DMS153 (cell line): Measurements from ENCODE around the gene GLIS1.

Experiments
- DNase-seq: peaks from one replicate; lab custom pipeline; 2025; lab: John Stamatoyannopoulos, UW

The GLIS1 gene

GRCh38 chr1:53617851-53618499 is 121.0 kb downstream of the GLIS1 start:
- DNase-seq: no peak

GRCh38 chr1:53617382-53617781 is 121.6 kb downstream of the GLIS1 start:
- no peak for DNase-seq

- no peak for DNase-seq
Observed at GRCh38 chr1:53616927-53617326, 122.0 kb downstream of the GLIS1 start.

GRCh38 chr1:53616511-53616910 is 122.5 kb downstream of the GLIS1 start:
- DNase-seq: no peak

GRCh38 chr1:53615101-53615500 is 123.9 kb downstream of the GLIS1 start:
- no peak for DNase-seq

GRCh38 chr1:53614231-53615021 is 124.5 kb downstream of the GLIS1 start:
- no peak for DNase-seq

GRCh38 chr1:53608676-53609075 is 130.3 kb downstream of the GLIS1 start:
- DNase-seq: no peak

GRCh38 chr1:53608071-53608470 is 130.9 kb downstream of the GLIS1 start:
- DNase-seq: no peak

GRCh38 chr1:53606651-53607051 is 132.3 kb downstream of the GLIS1 start:
- DNase-seq: no peak

GRCh38 chr1:53606197-53606596 is 132.8 kb downstream of the GLIS1 start:
- DNase-seq: no peak

GRCh38 chr1:53605181-53605580 is 133.8 kb downstream of the GLIS1 start:
- DNase-seq: no peak

GRCh38 chr1:53604291-53604919 is 134.6 kb downstream of the GLIS1 start:
- DNase-seq: no peak

GRCh38 chr1:53603431-53603830 is 135.5 kb downstream of the GLIS1 start:
- DNase-seq: no peak

- DNase-seq: no peak
Observed at GRCh38 chr1:53601867-53602775, 136.8 kb downstream of the GLIS1 start.

- DNase-seq: no peak
Observed at GRCh38 chr1:53601031-53601745, 137.8 kb downstream of the GLIS1 start.

- no peak for DNase-seq
Observed at GRCh38 chr1:53600561-53600960, 138.4 kb downstream of the GLIS1 start.

GRCh38 chr1:53600001-53600400 is 139.0 kb downstream of the GLIS1 start:
- DNase-seq: no peak

GRCh38 chr1:53599481-53599880 is 139.5 kb downstream of the GLIS1 start:
- no peak for DNase-seq

GRCh38 chr1:53598966-53599365 is 140.0 kb downstream of the GLIS1 start:
- DNase-seq: no peak

- no peak for DNase-seq
Observed at GRCh38 chr1:53595906-53596305, 143.1 kb downstream of the GLIS1 start.

- DNase-seq: no peak
Observed at GRCh38 chr1:53594391-53595180, 144.4 kb downstream of the GLIS1 start.
